Activated T-cell treated with anti-CD3 and anti-CD28 coated beads for 24 hours (primary cell): ENCODE data around the gene TDRD9.

Experiments
- DNase-seq: peaks from one replicate; pipeline ENCODE4 v3.0.0-alpha.2; 2020; ENCODE audit warnings: low read depth

TDRD9 gene

GRCh38 chr14:103989964-103990363 lies 61.7 kb downstream of the TDRD9 start:
- DNase-seq, result no peak

- DNase-seq, result no peak
Measured at GRCh38 chr14:103994535-103995184, 66.4 kb downstream of the TDRD9 start.

- no peak for DNase-seq
Measured at GRCh38 chr14:103995876-103996275, 67.6 kb downstream of the TDRD9 start.

- DNase-seq, result no peak
Measured at GRCh38 chr14:103997391-103997790, 69.1 kb downstream of the TDRD9 start.

GRCh38 chr14:103998027-103998426 lies 69.8 kb downstream of the TDRD9 start:
- no peak for DNase-seq

GRCh38 chr14:103999795-104000440 lies 71.7 kb downstream of the TDRD9 start:
- no peak for DNase-seq

- no peak for DNase-seq
Measured at GRCh38 chr14:104001003-104001402, 72.7 kb downstream of the TDRD9 start.

- no peak for DNase-seq
Measured at GRCh38 chr14:104003616-104004015, 75.4 kb downstream of the TDRD9 start.

GRCh38 chr14:104004849-104005248 lies 76.6 kb downstream of the TDRD9 start:
- DNase-seq, result no peak

- DNase-seq, result no peak
Measured at GRCh38 chr14:104005489-104005888, 77.2 kb downstream of the TDRD9 start.

- no peak for DNase-seq
Measured at GRCh38 chr14:104007121-104007520, 78.9 kb downstream of the TDRD9 start.

GRCh38 chr14:104009297-104009696 lies 81.0 kb downstream of the TDRD9 start:
- DNase-seq, result no peak

- no peak for DNase-seq
Measured at GRCh38 chr14:104011824-104012517, 83.7 kb downstream of the TDRD9 start.

- no peak for DNase-seq
Measured at GRCh38 chr14:104014764-104015163, 86.5 kb downstream of the TDRD9 start.

- DNase-seq, result no peak
Measured at GRCh38 chr14:104016873-104017650, 88.8 kb downstream of the TDRD9 start.

GRCh38 chr14:104019029-104019428 lies 90.8 kb downstream of the TDRD9 start:
- no peak for DNase-seq

GRCh38 chr14:104019806-104020205 lies 91.5 kb downstream of the TDRD9 start:
- no peak for DNase-seq

GRCh38 chr14:104020471-104020870 lies 92.2 kb downstream of the TDRD9 start:
- no peak for DNase-seq

- DNase-seq, result no peak
Measured at GRCh38 chr14:104023325-104024055, 95.2 kb downstream of the TDRD9 start.

GRCh38 chr14:104025534-104025933 lies 97.3 kb downstream of the TDRD9 start:
- no peak for DNase-seq

- no peak for DNase-seq
Measured at GRCh38 chr14:104026024-104026423, 97.8 kb downstream of the TDRD9 start.

- no peak for DNase-seq
Measured at GRCh38 chr14:104030958-104031357, 102.7 kb downstream of the TDRD9 start.
